ENCODE results near the gene SAMHD1. TPM values are rescaled to one million over a fixed set of nuclear protein-coding genes. Genes with fewer than 3 reads are reported as not detected.
"Not testable (repeated sequence)": the region's sequence is repeated elsewhere in the genome, so short reads cannot be mapped to it uniquely, and the experiment has no call there.

SAMHD1 gene
- total and polyA plus RNA-seq, 2 donors (not counting 1 experiment from before 2014, with no cell fraction given) = 7.9 to 12.8 TPM

DNA sequence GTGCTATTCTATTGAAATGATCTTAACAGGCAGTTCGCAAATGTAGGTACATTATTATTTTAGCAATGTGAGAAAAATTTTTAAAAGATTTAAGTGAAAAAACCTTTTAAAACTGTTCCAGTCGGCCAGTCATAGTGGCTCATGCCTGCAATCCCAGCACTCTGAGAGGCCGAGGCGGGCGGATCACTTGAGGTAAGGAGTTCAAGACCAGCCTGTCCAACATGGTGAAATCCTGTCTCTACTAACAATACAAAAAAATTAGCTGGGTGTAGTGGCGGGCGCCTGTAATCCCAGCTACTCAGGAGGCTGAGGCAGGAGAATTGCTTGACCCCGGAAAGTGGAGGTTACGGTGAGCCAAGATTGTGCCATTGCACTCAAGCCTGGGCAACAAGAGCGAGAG is 45.9 kb downstream of the SAMHD1 start:
- H3K4me1 ChIP-seq (ENCODE audit: control insufficient read depth in 2 of 2, insufficient read depth in 2 of 2, low read length in 2 of 2); H3K9ac ChIP-seq (ENCODE audit: low read length); H3K4me1 Mint-ChIP-seq; H3K4me2 ChIP-seq (replicated peaks; ENCODE audit: low read depth, low read length, poor library complexity, severe bottlenecking); H3K27me3 Mint-ChIP-seq; H3K9me3 ChIP-seq (ENCODE audit: control extremely low read depth in 1 of 3, control insufficient read depth in 2 of 3, insufficient read depth in 1 of 3, low read length in 2 of 3); H3K9me3 Mint-ChIP-seq (ENCODE audit: insufficient read depth); H3K27me3 ChIP-seq (replicated peaks in 1 of 4; ENCODE audit: control extremely low read depth in 1 of 4, control insufficient read depth in 3 of 4, insufficient read depth in 4 of 4, low read length in 3 of 4); H2AFZ ChIP-seq (ENCODE audit: insufficient read depth, low read depth, low read length, poor library complexity, severe bottlenecking); H3K79me2 ChIP-seq (ENCODE audit: control insufficient read depth, insufficient read depth, low read length); H3K4me3 ChIP-seq (ENCODE audit: control extremely low read depth in 1 of 5, extremely low read depth in 1 of 5, insufficient read depth in 1 of 5, low read depth in 2 of 5, low read length in 4 of 5); H3K4me3 Mint-ChIP-seq; intact Hi-C loops (cut with micrococcal nuclease); ATAC-seq (ENCODE audit: low read depth); H3K27ac Mint-ChIP-seq; DNase-seq; CTCF ChIA-PET; POLR2A ChIA-PET; H4K20me1 ChIP-seq (ENCODE audit: control insufficient read depth, insufficient read depth, low read length, poor library complexity, severe bottlenecking); H3K27ac ChIP-seq (ENCODE audit: low read length in 2 of 2): not testable (repeated sequence)
- peaks cover 4 to 23% of the 10 kb centered on the region in 2 experiments for H3K36me3 ChIP-seq (replicated peaks in 1 of 2; ENCODE audit: control extremely low read depth in 1 of 2, control insufficient read depth in 1 of 2, extremely low read depth in 1 of 2, insufficient read depth in 2 of 2, low read length in 1 of 2)
- 98% methylated on average over 9 of the region's 10 CpGs for WGBS (ENCODE audit: insufficient coverage)

DNA sequence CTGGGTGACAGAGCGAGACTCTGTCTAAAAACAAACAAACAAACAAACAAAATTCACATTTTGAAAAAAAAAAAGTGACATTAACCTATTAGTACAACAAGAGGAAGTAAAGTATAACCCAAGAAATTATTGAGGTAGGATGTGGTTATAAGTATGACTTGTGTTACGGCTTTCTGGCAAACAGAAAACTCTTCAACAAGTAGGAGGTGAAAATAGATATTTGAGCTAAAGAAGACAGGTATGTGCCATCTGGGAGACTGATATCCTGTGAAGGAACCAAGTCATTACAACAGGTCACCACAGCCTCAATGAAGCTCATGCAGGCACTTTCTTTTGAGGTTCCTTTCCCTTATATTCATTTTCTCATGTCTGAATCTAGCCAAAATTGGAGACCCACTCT is 46.8 kb downstream of the SAMHD1 start:
- Mint-ChIP-seq H3K4me1 (peaks cover 8% of the 10 kb centered on the region), H3K9me3 (ENCODE audit: insufficient read depth) (no peaks in the 10 kb centered on the region), H3K27ac (no peak overlapping the region), H3K4me3 (no peak overlapping the region), H3K27me3 (no peaks in the 10 kb centered on the region)
- H3K79me2 ChIP-seq (ENCODE audit: control insufficient read depth, insufficient read depth, low read length) = no peaks in the 10 kb centered on the region
- H3K4me3 ChIP-seq (ENCODE audit: control extremely low read depth in 1 of 5, extremely low read depth in 1 of 5, insufficient read depth in 1 of 5, low read depth in 2 of 5, low read length in 4 of 5) = no peak overlapping the region
- H4K20me1 ChIP-seq (ENCODE audit: control insufficient read depth, insufficient read depth, low read length, poor library complexity, severe bottlenecking) = no peaks in the 10 kb centered on the region
- H3K4me1 ChIP-seq (ENCODE audit: control insufficient read depth in 2 of 2, insufficient read depth in 2 of 2, low read length in 2 of 2) = peaks cover 0 to 3% of the 10 kb centered on the region in 2 donors
- ATAC-seq (ENCODE audit: low read depth) (no peak), DNase-seq (no peak)
- H2AFZ ChIP-seq (ENCODE audit: insufficient read depth, low read depth, low read length, poor library complexity, severe bottlenecking) = no peak overlapping the region
- intact Hi-C loops (cut with micrococcal nuclease) = no loop called here
- CTCF ChIA-PET = interaction anchor here (1.5 kb wide), 1 partner anchor 16 kb away, joined by 4 read pairs; no protein-coding TSS in a partner anchor
- H3K36me3 ChIP-seq (replicated peaks in 1 of 2; ENCODE audit: control extremely low read depth in 1 of 2, control insufficient read depth in 1 of 2, extremely low read depth in 1 of 2, insufficient read depth in 2 of 2, low read length in 1 of 2) = peaks cover 4 to 19% of the 10 kb centered on the region in 2 experiments
- no peak overlapping the region for H3K27ac ChIP-seq (ENCODE audit: low read length in 2 of 2)
- H3K9me3 ChIP-seq (ENCODE audit: control extremely low read depth in 1 of 3, control insufficient read depth in 2 of 3, insufficient read depth in 1 of 3, low read length in 2 of 3) = no peaks in the 10 kb centered on the region
- POLR2A ChIA-PET = no interaction called here
- H3K9ac ChIP-seq (ENCODE audit: low read length) = no peak overlapping the region
- WGBS (ENCODE audit: insufficient coverage) = no CpG with 5 or more reads among the region's 2 CpGs
- TF ChIP-seq, protein P1, sequence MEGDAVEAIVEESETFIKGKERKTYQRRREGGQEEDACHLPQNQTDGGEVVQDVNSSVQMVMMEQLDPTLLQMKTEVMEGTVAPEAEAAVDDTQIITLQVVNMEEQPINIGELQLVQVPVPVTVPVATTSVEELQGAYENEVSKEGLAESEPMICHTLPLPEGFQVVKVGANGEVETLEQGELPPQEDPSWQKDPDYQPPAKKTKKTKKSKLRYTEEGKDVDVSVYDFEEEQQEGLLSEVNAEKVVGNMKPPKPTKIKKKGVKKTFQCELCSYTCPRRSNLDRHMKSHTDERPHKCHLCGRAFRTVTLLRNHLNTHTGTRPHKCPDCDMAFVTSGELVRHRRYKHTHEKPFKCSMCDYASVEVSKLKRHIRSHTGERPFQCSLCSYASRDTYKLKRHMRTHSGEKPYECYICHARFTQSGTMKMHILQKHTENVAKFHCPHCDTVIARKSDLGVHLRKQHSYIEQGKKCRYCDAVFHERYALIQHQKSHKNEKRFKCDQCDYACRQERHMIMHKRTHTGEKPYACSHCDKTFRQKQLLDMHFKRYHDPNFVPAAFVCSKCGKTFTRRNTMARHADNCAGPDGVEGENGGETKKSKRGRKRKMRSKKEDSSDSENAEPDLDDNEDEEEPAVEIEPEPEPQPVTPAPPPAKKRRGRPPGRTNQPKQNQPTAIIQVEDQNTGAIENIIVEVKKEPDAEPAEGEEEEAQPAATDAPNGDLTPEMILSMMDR (IDR thresholded peaks at IDR 0.05) = no peak
- no peak for TF ChIP-seq EZH2 (IDR thresholded peaks at IDR 0.05; ENCODE audit: borderline replicate concordance, insufficient read depth, low read depth, low read length, poor library complexity, severe bottlenecking)
- H3K4me2 ChIP-seq (replicated peaks; ENCODE audit: low read depth, low read length, poor library complexity, severe bottlenecking) = no peak overlapping the region
- H3K27me3 ChIP-seq (replicated peaks in 1 of 4; ENCODE audit: control extremely low read depth in 1 of 4, control insufficient read depth in 3 of 4, insufficient read depth in 4 of 4, low read length in 3 of 4) = no peaks in the 10 kb centered on the region
